ENCODE results near the gene TRPM2.

Gene TRPM2

GRCh38 chr21:44437371-44437695 lies 83.9 kb downstream of the TRPM2 start:
- no peak for TF ChIP-seq CTCF (IDR thresholded peaks at IDR 0.05; ENCODE audit: borderline replicate concordance, insufficient read depth, low read depth, low read length)

GRCh38 chr21:44437696-44438431 lies 84.4 kb downstream of the TRPM2 start:
- TF ChIP-seq CTCF (IDR thresholded peaks at IDR 0.05; ENCODE audit: borderline replicate concordance, insufficient read depth, low read depth, low read length), result no peak
- H3K4me3 ChIP-seq (ENCODE audit: low read depth, low read length), result no peak overlapping the region

More at GRCh38 chr21:44437371-44437695, 83.9 kb downstream of the TRPM2 start:
- no peak overlapping the region for H3K4me3 ChIP-seq (ENCODE audit: low read depth, low read length)

GRCh38 chr21:44438531-44439210 lies 85.2 kb downstream of the TRPM2 start:
- no peak overlapping the region for H3K4me3 ChIP-seq (ENCODE audit: low read depth, low read length)
- no peak for TF ChIP-seq CTCF (IDR thresholded peaks at IDR 0.05; ENCODE audit: borderline replicate concordance, insufficient read depth, low read depth, low read length)

GRCh38 chr21:44439211-44439600 lies 85.8 kb downstream of the TRPM2 start:
- H3K4me3 ChIP-seq (ENCODE audit: low read depth, low read length), result no peak overlapping the region
- no peak for TF ChIP-seq CTCF (IDR thresholded peaks at IDR 0.05; ENCODE audit: borderline replicate concordance, insufficient read depth, low read depth, low read length)

- no peak for TF ChIP-seq CTCF (IDR thresholded peaks at IDR 0.05; ENCODE audit: borderline replicate concordance, insufficient read depth, low read depth, low read length)
- no peak overlapping the region for H3K4me3 ChIP-seq (ENCODE audit: low read depth, low read length)
These were observed 87.0 kb downstream of the TRPM2 start for GRCh38 chr21:44440241-44441040.

GRCh38 chr21:44441041-44441400 lies 87.6 kb downstream of the TRPM2 start:
- H3K4me3 ChIP-seq (ENCODE audit: low read depth, low read length), result no peak overlapping the region
- TF ChIP-seq CTCF (IDR thresholded peaks at IDR 0.05; ENCODE audit: borderline replicate concordance, insufficient read depth, low read depth, low read length), result no peak

All from GM12875 (cell line).